MM.1S (cell line): ENCODE measurements around the gene RFXAP.

Experiments used
- EZH2 ChIP-seq: fragments of 300-600 bp; sonication (generic); optimal IDR thresholded peaks from 2 replicates; pipeline ENCODE3; 2017; ENCODE audit warnings: low read depth, mild to moderate bottlenecking, antibody characterized with exemption, low read length, mixed read lengths
- EZH2phosphoT487 ChIP-seq: fragments of 300-600 bp; sonication (generic); IDR thresholded peaks from 2 replicates; pipeline ENCODE4 v1.6.1; 2018; ENCODE audit warnings: antibody characterized with exemption, low read length
- TF ChIP-seq, protein P1 (sequence below): fragments of 300-600 bp; sonication (generic); IDR thresholded peaks from 2 replicates; pipeline ENCODE4 v1.5.1; 2016; ENCODE audit warnings: antibody characterized with exemption, low read length, mixed read lengths

DNA sequence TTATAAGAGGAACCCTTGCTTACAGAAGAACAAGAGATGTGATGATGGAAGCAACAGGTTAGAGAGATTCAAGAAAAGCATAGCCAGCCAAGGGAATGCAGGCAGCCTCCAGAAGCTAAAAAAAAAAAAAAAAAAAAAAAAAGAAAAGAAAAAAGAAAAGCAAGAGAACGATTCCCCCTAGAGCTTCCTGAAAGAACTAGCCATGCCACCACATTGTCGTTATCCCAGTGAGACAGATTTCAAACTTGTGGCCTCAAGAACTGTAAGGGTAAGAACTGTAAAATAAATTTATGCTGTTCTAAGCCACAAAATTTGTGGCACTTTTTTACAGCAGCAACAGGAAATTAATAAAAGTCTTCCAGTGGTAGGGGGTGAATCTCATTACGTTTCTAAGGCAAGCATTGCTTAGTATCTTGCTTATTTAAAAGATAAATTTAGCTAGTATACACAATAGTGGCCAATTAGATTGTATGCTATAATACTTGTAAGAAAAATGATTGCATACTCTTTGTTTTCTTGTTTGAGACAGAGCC is 21.8 kb downstream of the RFXAP start:
- TF ChIP-seq, protein P1, sequence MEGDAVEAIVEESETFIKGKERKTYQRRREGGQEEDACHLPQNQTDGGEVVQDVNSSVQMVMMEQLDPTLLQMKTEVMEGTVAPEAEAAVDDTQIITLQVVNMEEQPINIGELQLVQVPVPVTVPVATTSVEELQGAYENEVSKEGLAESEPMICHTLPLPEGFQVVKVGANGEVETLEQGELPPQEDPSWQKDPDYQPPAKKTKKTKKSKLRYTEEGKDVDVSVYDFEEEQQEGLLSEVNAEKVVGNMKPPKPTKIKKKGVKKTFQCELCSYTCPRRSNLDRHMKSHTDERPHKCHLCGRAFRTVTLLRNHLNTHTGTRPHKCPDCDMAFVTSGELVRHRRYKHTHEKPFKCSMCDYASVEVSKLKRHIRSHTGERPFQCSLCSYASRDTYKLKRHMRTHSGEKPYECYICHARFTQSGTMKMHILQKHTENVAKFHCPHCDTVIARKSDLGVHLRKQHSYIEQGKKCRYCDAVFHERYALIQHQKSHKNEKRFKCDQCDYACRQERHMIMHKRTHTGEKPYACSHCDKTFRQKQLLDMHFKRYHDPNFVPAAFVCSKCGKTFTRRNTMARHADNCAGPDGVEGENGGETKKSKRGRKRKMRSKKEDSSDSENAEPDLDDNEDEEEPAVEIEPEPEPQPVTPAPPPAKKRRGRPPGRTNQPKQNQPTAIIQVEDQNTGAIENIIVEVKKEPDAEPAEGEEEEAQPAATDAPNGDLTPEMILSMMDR, result no peak
- no peak for TF ChIP-seq EZH2
- TF ChIP-seq EZH2phosphoT487, result no peak
